Stimulated activated CD4-positive, alpha-beta T cell treated with anti-CD3 and anti-CD28 coated beads, Interleukin-1b, Interleukin-23, amount 100 ng/mL, for 1 hour (primary cell): ENCODE measurements around the gene BTN3A1.
"Not testable (repeated sequence)": the region's sequence is repeated elsewhere in the genome, so short reads cannot be mapped to it uniquely, and the experiment has no call there.

Source experiments
- DNase-seq, 2 donors: peaks; one replicate each; pipeline ENCODE4 v3.0.0-alpha.2; 2020; ENCODE audit warnings: low read depth in 2 of 2

The BTN3A1 gene

DNA sequence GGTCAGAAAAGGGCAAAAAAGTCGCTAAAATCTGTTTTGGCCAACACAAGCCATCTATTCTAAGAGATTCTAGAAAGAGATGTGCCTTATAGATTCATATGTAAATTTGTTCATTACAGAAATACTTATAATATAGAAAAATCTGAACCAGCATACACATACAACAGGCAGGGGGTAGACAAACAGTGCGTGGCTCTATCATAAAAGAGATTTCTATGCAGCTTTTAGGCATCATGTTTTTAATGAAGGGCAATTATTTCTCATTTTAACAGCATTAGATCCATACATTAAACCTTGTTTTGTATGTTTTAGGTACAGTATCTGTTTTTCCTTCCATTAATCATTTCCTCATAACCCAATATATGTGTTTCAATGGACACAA lies 38.9 kb downstream of the BTN3A1 start:
- no peak for DNase-seq

- DNase-seq: no peak
These were observed 39.9 kb downstream of the BTN3A1 start for GRCh38 chr6:26441977-26442376.

GRCh38 chr6:26445934-26446667 lies 44.0 kb downstream of the BTN3A1 start:
- no peak for DNase-seq

DNA sequence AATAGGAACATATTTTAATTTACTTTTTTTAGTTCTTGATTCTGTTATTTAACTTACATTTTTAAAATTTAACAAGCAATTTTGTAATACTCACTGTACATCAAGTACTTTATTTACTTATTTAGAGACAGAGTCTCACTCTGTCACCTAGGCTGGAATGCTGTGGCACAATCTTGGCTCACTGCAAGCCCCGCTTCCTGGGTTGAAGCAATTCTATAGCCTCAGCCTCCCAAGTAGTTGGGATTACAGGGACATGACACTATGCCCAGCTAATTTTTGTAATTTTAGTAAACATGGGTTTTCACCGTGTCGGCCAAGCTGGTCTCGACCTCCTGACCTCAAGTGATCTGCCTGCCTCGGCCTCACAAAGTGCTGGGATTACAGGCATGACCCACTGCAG lies 45.2 kb downstream of the BTN3A1 start:
- no peak for DNase-seq

- no peak for DNase-seq
These were observed 48.2 kb downstream of the BTN3A1 start for GRCh38 chr6:26450240-26450639.

GRCh38 chr6:26452631-26453235 lies 50.7 kb downstream of the BTN3A1 start:
- no peak for DNase-seq

- DNase-seq: no peak
These were observed 52.6 kb downstream of the BTN3A1 start for GRCh38 chr6:26454631-26455030.

DNA sequence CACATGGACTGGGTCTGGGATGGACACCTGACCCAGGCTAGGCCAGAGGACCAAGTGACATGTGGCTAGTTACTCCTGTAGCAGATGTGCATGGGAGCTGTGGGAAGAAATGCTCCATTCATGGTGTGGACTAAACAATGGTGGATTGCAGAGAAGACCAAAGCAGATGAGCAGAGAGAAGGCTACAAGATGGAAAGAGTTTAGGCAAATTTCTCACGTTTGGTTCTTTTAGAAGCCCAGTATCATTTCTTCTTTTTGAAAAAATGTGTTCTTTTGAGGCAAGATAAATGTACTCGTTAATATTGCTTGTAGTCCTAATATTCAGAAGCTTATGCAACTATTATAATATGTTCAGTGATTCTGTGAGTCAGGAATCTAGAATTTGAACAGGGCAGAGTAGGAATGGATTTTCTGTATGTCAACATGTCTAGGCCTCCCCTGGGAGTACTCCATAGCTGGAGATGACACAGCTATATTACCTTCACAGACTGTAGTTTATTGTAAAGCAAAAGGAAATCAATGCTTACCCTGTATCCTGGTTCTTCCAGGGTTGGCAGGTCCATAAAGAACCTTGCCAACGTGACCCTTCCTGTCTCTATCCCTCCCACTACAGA lies 53.4 kb downstream of the BTN3A1 start:
- DNase-seq: no peak

- no peak for DNase-seq
These were observed 55.3 kb downstream of the BTN3A1 start for GRCh38 chr6:26457264-26457805.

- DNase-seq: peak; percentile 16 to 23
These were observed 56.0 kb downstream of the BTN3A1 start, which contains the start of gene BTN2A1 for GRCh38 chr6:26457806-26458688. Gene BTN2A1, plus strand, starts transcription at chr6:26457955. Its CDS starts 682 bp downstream, at chr6:26458637.

DNA sequence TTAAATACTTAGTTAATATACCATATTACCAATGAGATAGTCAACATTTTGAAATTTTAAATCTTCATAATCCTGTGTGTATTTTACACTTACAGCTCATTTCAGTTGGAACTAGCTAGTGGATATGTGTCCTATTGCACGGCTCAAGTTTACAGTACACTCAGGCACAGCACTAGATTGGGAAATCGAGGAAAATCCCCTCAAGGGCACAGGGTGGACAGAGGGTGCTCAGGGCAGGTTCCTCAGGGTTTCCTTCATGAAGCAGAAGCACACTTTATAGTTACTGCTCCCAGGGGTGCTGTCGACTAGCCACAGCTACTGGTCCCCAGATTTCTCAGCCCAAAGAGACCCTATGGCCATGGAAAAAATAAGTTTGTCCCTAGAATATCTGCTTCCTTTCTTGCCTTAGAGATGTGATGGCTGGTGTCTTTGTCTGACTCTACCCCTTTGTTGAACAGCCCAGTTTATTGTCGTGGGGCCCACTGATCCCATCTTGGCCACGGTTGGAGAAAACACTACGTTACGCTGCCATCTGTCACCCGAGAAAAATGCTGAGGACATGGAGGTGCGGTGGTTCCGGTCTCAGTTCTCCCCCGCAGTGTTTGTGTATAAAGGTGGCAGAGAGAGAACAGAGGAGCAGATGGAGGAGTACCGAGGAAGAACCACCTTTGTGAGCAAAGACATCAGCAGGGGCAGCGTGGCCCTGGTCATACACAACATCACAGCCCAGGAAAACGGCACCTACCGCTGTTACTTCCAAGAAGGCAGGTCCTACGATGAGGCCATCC lies 57.1 kb downstream of the BTN3A1 start:
- DNase-seq: no peak

DNA sequence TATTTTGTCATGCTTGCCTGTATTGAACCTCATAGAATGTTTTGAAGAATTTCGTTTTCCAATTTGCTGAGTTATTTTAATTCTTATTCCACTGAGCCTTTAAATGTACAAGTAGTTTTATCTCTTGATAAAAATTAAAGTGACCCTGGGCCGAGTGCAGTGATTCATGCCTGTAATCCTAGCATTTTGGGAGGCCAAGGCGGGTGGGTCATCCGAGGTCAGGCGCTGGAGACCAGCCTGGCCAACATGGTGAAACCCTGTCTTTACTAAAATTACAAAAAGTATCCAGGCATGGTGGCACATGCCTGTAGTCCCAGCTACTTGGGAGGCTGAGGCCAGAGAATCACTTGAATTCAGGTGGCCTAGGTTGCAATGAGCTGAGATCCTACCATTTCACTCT lies 59.3 kb downstream of the BTN3A1 start:
- DNase-seq: not testable (repeated sequence)

GRCh38 chr6:26464014-26464413 lies 61.9 kb downstream of the BTN3A1 start:
- DNase-seq: no peak

DNA sequence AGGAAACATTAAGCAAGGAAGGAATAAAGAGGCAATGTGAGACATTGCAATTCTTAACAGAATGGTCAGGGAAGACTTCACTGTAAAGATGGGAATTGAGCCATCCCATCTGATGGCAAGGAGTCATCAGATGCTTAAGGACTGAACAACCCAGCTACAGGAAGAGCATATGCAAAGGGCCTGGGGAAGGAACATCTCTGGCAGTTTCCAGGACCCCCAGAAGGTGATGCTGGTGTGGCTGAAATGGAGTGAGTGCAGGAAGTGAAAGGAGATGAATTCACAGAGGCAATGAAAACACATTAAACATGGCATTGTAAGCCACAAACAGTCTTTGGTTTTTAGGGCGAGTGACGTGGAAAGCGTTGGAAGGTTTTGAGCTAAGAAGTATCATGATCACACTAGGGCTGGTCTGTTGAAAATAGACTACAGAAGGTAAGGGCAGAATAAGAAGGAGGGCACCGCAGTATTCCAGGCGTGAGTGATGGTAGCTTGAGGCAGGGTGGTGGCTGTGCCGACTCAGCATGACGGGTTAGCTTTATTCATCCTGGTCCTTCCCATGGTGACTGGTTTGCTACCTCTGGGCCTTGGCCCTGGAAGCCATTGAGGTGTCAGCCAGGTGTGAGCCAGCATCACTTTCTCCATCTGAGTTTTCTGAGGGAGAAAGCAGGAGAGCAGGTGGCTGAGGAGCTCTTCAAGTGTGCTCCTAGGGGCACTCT lies 62.5 kb downstream of the BTN3A1 start:
- DNase-seq: no peak
